SK-N-SH treated with all-trans-retinoic acid at 6 μM for 48 hours (cell line): ENCODE measurements around the gene ATCAY.
"Not testable (repeated sequence)": the region's sequence is repeated elsewhere in the genome, so short reads cannot be mapped to it uniquely, and the experiment has no call there.

Experiments
- ATAC-seq: fragments of 200-7000 bp; cut with Tn5 transposase; 3 replicates; pipeline ENCODE4 v1.9.1; 2020; ENCODE audit warnings: mild to moderate bottlenecking, moderate library complexity
- ARNTL ChIP-seq: fragments of 450-650 bp; formaldehyde crosslinking; IDR thresholded peaks from 2 replicates; pipeline ENCODE4 v1.5.0; 2020; ENCODE audit warnings: low read depth, mild to moderate bottlenecking, moderate library complexity, borderline replicate concordance
- CREB5 ChIP-seq: fragments of 250-450 bp; sonication (Bioruptor Pico); IDR thresholded peaks from 2 replicates; pipeline ENCODE4 v1.5.1; 2020; ENCODE audit warnings: low read depth, mild to moderate bottlenecking, moderate library complexity
- CSDC2 ChIP-seq: fragments of 250-450 bp; sonication (Bioruptor Pico); IDR thresholded peaks from 2 replicates; pipeline ENCODE4 v1.5.0; 2020; ENCODE audit warnings: mild to moderate bottlenecking, moderate library complexity
- ESRRG ChIP-seq: fragments of 250-450 bp; sonication (Bioruptor Pico); IDR thresholded peaks from 2 replicates; pipeline ENCODE4 v1.6.1; 2021; ENCODE audit warnings: mild to moderate bottlenecking
- GLIS3 ChIP-seq: fragments of 250-450 bp; sonication (Bioruptor Pico); IDR thresholded peaks from 2 replicates; pipeline ENCODE4 v1.5.0; 2020; ENCODE audit warnings: mild to moderate bottlenecking, moderate library complexity
- OSR1 ChIP-seq: fragments of 250-450 bp; sonication (Bioruptor Pico); IDR thresholded peaks from 2 replicates; pipeline ENCODE4 v1.8.0; 2022; ENCODE audit warnings: moderate library complexity, mild to moderate bottlenecking, inconsistent platforms
- PATZ1 ChIP-seq: fragments of 250-450 bp; sonication (Bioruptor Pico); IDR thresholded peaks from 2 replicates; pipeline ENCODE4 v1.8.0; 2020; ENCODE audit warnings: mild to moderate bottlenecking, moderate library complexity, borderline replicate concordance
- POU6F1 ChIP-seq: fragments of 250-450 bp; sonication (Bioruptor Pico); IDR thresholded peaks from 2 replicates; pipeline ENCODE4 v1.8.0; 2021; ENCODE audit warnings: low read depth, mild to moderate bottlenecking, moderate library complexity, borderline replicate concordance
- PPARA ChIP-seq: fragments of 250-450 bp; sonication (Bioruptor Pico); IDR thresholded peaks from 2 replicates; pipeline ENCODE4 v1.5.0; 2020; ENCODE audit warnings: mild to moderate bottlenecking, borderline replicate concordance
- RARB ChIP-seq: fragments of 250-450 bp; sonication (Bioruptor Pico); IDR thresholded peaks from 2 replicates; pipeline ENCODE4 v1.8.0; 2021; ENCODE audit warnings: mild to moderate bottlenecking, moderate library complexity
- SNAI2 ChIP-seq: fragments of 250-450 bp; sonication (Bioruptor Pico); IDR thresholded peaks from 2 replicates; pipeline ENCODE4 v1.5.0; 2020; ENCODE audit warnings: mild to moderate bottlenecking, moderate library complexity
- TCF4 ChIP-seq: fragments of 250-450 bp; sonication (Bioruptor Pico); IDR thresholded peaks from 2 replicates; pipeline ENCODE4 v1.8.0; 2021; ENCODE audit warnings: mild to moderate bottlenecking, moderate library complexity, borderline replicate concordance
- TOX ChIP-seq: fragments of 250-450 bp; sonication (Bioruptor Pico); IDR thresholded peaks from 2 replicates; pipeline ENCODE4 v1.8.0; 2021; ENCODE audit warnings: mild to moderate bottlenecking, moderate library complexity, borderline replicate concordance
- ZC3H10 ChIP-seq: fragments of 250-450 bp; sonication (Bioruptor Pico); IDR thresholded peaks from 2 replicates; pipeline ENCODE4 v1.5.1; 2021; ENCODE audit warnings: mild to moderate bottlenecking, moderate library complexity
- ZFP3 ChIP-seq: fragments of 250-450 bp; sonication (Bioruptor Pico); IDR thresholded peaks from 2 replicates; pipeline ENCODE4 v1.5.0; 2020; ENCODE audit warnings: mild to moderate bottlenecking, moderate library complexity
- ZFP30 ChIP-seq: fragments of 450-650 bp; formaldehyde crosslinking; IDR thresholded peaks from 2 replicates; pipeline ENCODE4 v1.5.0; 2022; ENCODE audit warnings: mild to moderate bottlenecking, moderate library complexity
- ZNF565 ChIP-seq: fragments of 450-650 bp; formaldehyde crosslinking; conservative IDR thresholded peaks from 2 replicates; pipeline ENCODE4 v1.5.0; 2020; ENCODE audit warnings: low read depth, mild to moderate bottlenecking, moderate library complexity
- ZNF70 ChIP-seq: fragments of 450-650 bp; formaldehyde crosslinking; IDR thresholded peaks from 2 replicates; pipeline ENCODE4 v1.5.0; 2020; ENCODE audit warnings: mild to moderate bottlenecking, moderate library complexity
- ZNF8 ChIP-seq: fragments of 450-650 bp; formaldehyde crosslinking; IDR thresholded peaks from 2 replicates; pipeline ENCODE4 v1.5.0; 2020; ENCODE audit warnings: mild to moderate bottlenecking, moderate library complexity

The ATCAY gene

GRCh38 chr19:3964256-3965194, 84.0 kb downstream of the ATCAY start (continued):
- no peak for TF ChIP-seq TCF4

GRCh38 chr19:3966051-3967017, 85.8 kb downstream of the ATCAY start:
- TF ChIP-seq ESRRG (CRISPR knock-in tag) (no peak), ZNF70 (CRISPR knock-in tag) (no peak), ZFP30 (no peak), SNAI2 (no peak), RARB (CRISPR knock-in tag) (no peak), POU6F1 (no peak), CSDC2 (CRISPR knock-in tag) (no peak), ZNF8 (no peak), CREB5 (no peak), TCF4 (no peak), TOX (no peak), ZNF565 (CRISPR knock-in tag) (no peak), PATZ1 (CRISPR knock-in tag) (no peak), OSR1 (no peak)
- ATAC-seq, result no peak

GRCh38 chr19:3967983-3968382, 87.5 kb downstream of the ATCAY start:
- ATAC-seq, result not testable (repeated sequence)

GRCh38 chr19:3968556-3969434, 88.3 kb downstream of the ATCAY start:
- TF ChIP-seq PATZ1 (CRISPR knock-in tag), result 0 out of 2 replicates have a peak, but pooled peaks have one; percentile 13
- 0 out of 2 replicates have a peak, but pooled peaks have one; percentile 40 for TF ChIP-seq POU6F1
- TF ChIP-seq TOX, result no peak
- TF ChIP-seq SNAI2, result no peak
- no peak for TF ChIP-seq RARB (CRISPR knock-in tag)
- no peak for TF ChIP-seq GLIS3 (CRISPR knock-in tag)
- TF ChIP-seq ZFP3 (CRISPR knock-in tag), result no peak
- TF ChIP-seq PPARA (CRISPR knock-in tag), result no peak
- no peak for TF ChIP-seq ESRRG (CRISPR knock-in tag)
- TF ChIP-seq CREB5, result 0 out of 2 replicates have a peak, but pooled peaks have one; percentile 47
- no peak for TF ChIP-seq ARNTL (CRISPR knock-in tag)
- TF ChIP-seq ZC3H10 (CRISPR knock-in tag), result 0 out of 2 replicates have a peak, but pooled peaks have one; percentile 11
- TF ChIP-seq TCF4, result no peak
- ATAC-seq, result peak; percentile 68
